EL (cell line): ENCODE data around the gene KRT222.

ENCODE experiments used
- DNase-seq: peaks from one replicate; pipeline ENCODE4 v3.0.0-alpha.2; 2016

Gene KRT222

GRCh38 chr17:40613467-40614154, 51.4 kb downstream of the KRT222 start:
- DNase-seq, result no peak

GRCh38 chr17:40612599-40613244, 52.3 kb downstream of the KRT222 start:
- no peak for DNase-seq

DNA sequence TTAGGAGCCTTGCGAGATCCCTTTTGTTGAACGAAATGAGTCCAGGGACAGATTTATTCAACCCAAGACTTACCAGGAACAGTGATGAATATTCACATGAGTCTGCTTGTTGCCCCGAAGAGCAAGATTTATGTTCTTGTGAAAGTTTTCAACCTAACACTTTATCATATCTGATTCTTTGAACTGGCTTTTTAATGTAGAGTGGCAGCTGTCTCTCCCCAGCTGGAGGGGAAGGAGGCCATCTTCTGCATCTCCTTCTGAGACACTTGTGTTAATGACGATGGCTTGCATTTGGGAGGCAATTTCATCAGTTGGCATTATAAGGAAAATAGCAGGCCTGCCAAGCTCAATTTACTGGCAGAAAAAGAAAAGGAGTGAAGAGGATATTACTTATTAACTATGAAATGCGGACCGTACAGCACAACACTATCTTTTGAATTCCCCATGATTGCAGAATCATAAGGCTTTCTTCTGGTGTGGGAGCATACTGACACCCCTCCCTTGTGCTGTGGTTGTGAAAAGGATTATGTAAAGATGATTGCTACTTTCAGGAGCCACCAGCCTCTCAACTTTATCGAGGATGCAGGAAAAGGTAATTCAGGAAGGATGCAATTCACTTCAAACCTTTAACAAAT, 53.0 kb downstream of the KRT222 start:
- no peak for DNase-seq

DNA sequence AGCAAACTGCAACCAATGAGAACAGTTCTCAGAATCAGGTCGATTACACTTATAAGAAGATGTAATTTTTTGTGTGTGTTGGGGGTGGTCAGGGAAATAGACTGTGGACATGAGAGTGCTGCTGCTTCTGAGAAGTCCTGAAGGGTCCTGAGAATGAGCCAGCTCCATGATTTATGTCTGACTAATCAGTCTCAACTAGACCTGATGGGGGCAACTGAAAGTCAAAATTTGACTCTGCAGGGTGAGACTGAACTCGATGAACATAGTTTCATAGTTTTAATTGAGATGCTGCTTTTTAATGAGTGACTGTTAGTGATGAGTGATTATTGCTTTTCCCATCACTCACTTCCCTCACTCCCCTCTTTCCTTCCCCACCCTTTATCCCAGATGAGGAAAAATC, 54.6 kb downstream of the KRT222 start:
- no peak for DNase-seq

GRCh38 chr17:40608061-40608581, 56.9 kb downstream of the KRT222 start:
- DNase-seq, result no peak

GRCh38 chr17:40607641-40608040, 57.3 kb downstream of the KRT222 start:
- DNase-seq, result no peak

DNA sequence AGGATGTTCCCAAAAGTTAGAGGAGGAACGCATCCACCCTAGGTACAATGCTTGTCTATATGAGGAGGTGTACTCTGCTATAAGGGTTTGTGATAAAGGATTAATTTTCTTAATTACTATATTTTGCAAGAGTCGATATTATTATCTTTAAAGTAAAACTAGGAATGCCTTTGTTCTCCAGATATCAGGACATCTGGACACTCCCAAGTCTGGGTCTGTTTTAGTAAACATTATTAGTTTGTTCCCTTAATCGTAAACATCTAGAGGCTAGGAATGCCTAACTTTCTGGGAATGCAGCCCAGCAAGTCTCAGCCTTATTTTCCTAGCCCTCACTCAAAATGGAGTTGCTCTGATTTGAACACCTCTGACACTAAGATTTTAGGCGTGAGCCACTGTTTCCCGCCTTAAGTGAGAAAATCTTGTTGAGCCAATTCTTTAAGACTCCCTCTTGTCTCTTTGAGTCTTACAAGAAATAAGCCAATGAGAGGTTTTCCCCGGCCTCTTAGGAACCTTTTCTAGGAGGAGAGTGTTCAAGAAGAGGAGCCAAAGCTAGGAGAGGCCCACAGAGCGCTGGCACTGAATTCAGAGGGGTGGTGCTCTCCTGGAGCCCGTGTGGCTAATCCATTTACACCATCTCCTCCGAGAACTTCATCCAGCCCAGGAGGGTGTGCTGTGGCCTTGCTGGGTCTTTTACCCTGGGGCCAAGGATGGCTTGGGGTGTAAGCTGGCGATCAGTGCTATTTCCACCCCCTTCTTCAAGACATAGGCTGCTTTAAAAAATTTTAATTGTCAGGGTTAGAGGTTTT, 58.2 kb downstream of the KRT222 start:
- no peak for DNase-seq

DNA sequence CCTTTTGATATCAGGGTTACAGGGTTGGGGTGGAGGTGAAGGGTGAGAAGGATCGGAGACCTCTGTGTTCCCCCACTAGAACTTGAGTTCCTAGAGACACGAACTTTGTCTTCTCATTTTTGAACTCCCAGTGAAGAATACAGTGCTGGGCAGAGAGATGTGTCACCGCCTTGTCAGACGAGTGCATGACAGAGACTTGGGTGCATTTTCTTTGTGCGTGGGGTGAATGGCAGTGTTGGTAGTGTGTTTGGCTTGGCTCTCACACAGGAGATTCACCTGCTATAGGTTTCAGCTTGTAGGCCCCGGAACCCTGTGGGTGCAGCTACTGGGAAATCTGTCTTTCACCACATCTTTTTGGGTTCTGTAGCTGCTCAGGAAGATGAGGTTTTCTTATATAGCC, 59.7 kb downstream of the KRT222 start:
- DNase-seq, result no peak
